Kidney (tissue), 14 donors: Measurements from ENCODE around the gene CARHSP1. TPM values are rescaled to one million over a fixed set of nuclear protein-coding genes. Genes with fewer than 3 reads are reported as not detected.
"Not testable (repeated sequence)": the region's sequence is repeated elsewhere in the genome, so short reads cannot be mapped to it uniquely, and the experiment has no call there.

Experiments
- DNase-seq, 5 donors: peaks; one replicate each; pipeline ENCODE4 v3.0.0-alpha.2; 2013 to 2020
- FAIRE-seq: peaks from 2 replicates; lab custom pipeline; 2012; peaks lifted over from hg19 to GRCh38; lab: Jason Lieb, UNC
- H3K27ac ChIP-seq, 2 donors: one replicate each; pipeline ENCODE4 v1.7.0; 2013; ENCODE audit warnings: low read depth in 2 of 2, low read length in 2 of 2, inconsistent platforms in 1 of 2
- H3K27me3 ChIP-seq: one replicate; pipeline ENCODE4 v1.7.1; 2013; ENCODE audit warnings: low read length, inconsistent platforms; ENCODE audit not compliant: control insufficient read depth, insufficient read depth
- H3K36me3 ChIP-seq, 3 donors: one replicate each; pipeline versions ENCODE4 v1.7.0 to v1.7.1; 2013; ENCODE audit warnings: low read length in 3 of 3, control low read depth in 1 of 3, inconsistent platforms in 1 of 3; ENCODE audit not compliant: insufficient read depth in 3 of 3, control insufficient read depth in 2 of 3
- H3K4me1 ChIP-seq, 3 donors: one replicate each; pipeline versions ENCODE4 v1.7.0 to v1.7.1; 2013; ENCODE audit warnings: low read length in 3 of 3, inconsistent platforms in 1 of 3, low read depth in 1 of 3; ENCODE audit not compliant: control insufficient read depth in 2 of 3, insufficient read depth in 2 of 3
- H3K4me3 ChIP-seq, 3 donors: one replicate each; pipeline versions ENCODE4 v1.7.0 to v1.8.1; 2013; ENCODE audit warnings: low read length in 3 of 3, control low read depth in 1 of 3, inconsistent platforms in 1 of 3
- H3K9ac ChIP-seq, 3 donors: one replicate each; pipeline versions ENCODE4 v1.7.0 to v1.7.1; 2013; ENCODE audit warnings: low read length in 3 of 3, control low read depth in 1 of 3, inconsistent platforms in 1 of 3
- H3K9me3 ChIP-seq, 3 donors: one replicate each; pipeline versions ENCODE4 v1.7.0 to v1.7.1; 2013; ENCODE audit warnings: low read length in 3 of 3, control low read depth in 1 of 3, inconsistent platforms in 1 of 3; ENCODE audit not compliant: control insufficient read depth in 2 of 3, insufficient read depth in 1 of 3
- intact Hi-C: fragments of 100-400 bp; cut with DNase I; formaldehyde crosslinking; loops from one replicate; pipeline ENCODE4 v1.11.1; 2022
- polyA plus RNA-seq: library from polyadenylated mRNA; stranded (reverse); fragments of 350-450 nt; fragmentation: Illumina TruSeq; extraction: RNeasy Lipid Tissue Mini Kit (QIAGEN cat#74804); gene quantifications from one replicate; pipeline ENCODE4 v1.2.3, GENCODE V29; 2014; ENCODE audit warnings: low read depth, low replicate concordance; ENCODE audit not compliant: insufficient read depth
- total RNA-seq: library from RNA; stranded (reverse); fragmentation: NEBNext Ultra II Directional; extraction: Animal tissue kit (Norgen Biotek cat#: 25700); gene quantifications from one replicate; pipeline ENCODE4 v1.2.1, GENCODE V29; 2021
- TF ChIP-seq, protein P1 (sequence below): IDR thresholded peaks from 3 replicates; pipeline ENCODE4 v1.5.1; 2012; ENCODE audit warnings: mild to moderate bottlenecking, moderate library complexity, borderline replicate concordance; ENCODE audit not compliant: insufficient read depth; ENCODE audit errors: extremely low read depth
- donor health status: control.
- donor health status: control.
- donor health status: control.
- donor health status: control.
- donor health status: control.
- donor health status: DM: yes; HTN: yes; CAD: no.
- donor health status: Normal renal cell carcinoma (clear cell type).

Gene CARHSP1
- total and polyA plus RNA-seq, 2 donors from 2014 or later, result 130 to 134 TPM

DNA sequence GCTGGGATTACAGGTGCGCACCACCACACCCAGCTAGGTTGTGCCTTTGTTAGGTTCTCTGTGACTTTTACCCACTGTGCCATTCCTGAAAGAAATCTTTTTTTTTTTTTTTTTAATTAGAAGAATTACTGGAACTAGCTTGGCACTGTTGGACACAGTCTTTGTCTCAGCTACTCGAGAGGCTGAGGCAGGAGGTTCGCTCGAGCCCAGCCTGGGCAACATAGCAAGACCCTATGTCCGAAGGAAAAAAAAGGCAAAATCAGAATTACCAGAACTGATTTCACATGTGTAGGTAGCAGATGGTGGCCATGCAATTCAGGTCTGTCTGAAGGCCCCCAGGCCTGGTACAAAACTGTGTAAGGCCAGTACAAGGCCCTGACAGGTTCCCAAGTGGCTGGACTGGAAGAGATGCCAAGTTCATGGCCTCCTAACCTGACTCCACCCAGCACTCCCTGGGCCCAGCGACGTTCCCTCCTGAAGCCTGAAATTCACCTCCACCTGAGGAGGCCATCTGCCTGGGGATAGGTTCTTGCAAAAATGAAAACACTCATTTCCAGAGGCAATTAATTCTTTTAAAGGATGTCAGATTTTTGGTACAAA lies 23.0 kb downstream of the CARHSP1 start:
- no peak overlapping the region for H3K9ac ChIP-seq
- DNase-seq (peak in 1 of 5 donors; percentile 7), FAIRE-seq (no peak)
- intact Hi-C loops, result no loop called here
- H3K4me3 ChIP-seq, result no peak overlapping the region
- H3K27me3 ChIP-seq, result no peaks in the 10 kb centered on the region
- peaks cover 4 to 14% (median 8%) of the 10 kb centered on the region in 3 donors for H3K36me3 ChIP-seq
- peaks cover 0 to 6% (median 5%) of the 10 kb centered on the region in 3 donors for H3K4me1 ChIP-seq
- H3K9me3 ChIP-seq, result no peaks in the 10 kb centered on the region
- TF ChIP-seq, protein P1, sequence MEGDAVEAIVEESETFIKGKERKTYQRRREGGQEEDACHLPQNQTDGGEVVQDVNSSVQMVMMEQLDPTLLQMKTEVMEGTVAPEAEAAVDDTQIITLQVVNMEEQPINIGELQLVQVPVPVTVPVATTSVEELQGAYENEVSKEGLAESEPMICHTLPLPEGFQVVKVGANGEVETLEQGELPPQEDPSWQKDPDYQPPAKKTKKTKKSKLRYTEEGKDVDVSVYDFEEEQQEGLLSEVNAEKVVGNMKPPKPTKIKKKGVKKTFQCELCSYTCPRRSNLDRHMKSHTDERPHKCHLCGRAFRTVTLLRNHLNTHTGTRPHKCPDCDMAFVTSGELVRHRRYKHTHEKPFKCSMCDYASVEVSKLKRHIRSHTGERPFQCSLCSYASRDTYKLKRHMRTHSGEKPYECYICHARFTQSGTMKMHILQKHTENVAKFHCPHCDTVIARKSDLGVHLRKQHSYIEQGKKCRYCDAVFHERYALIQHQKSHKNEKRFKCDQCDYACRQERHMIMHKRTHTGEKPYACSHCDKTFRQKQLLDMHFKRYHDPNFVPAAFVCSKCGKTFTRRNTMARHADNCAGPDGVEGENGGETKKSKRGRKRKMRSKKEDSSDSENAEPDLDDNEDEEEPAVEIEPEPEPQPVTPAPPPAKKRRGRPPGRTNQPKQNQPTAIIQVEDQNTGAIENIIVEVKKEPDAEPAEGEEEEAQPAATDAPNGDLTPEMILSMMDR, result no peak
- H3K27ac ChIP-seq, result no peak overlapping the region

DNA sequence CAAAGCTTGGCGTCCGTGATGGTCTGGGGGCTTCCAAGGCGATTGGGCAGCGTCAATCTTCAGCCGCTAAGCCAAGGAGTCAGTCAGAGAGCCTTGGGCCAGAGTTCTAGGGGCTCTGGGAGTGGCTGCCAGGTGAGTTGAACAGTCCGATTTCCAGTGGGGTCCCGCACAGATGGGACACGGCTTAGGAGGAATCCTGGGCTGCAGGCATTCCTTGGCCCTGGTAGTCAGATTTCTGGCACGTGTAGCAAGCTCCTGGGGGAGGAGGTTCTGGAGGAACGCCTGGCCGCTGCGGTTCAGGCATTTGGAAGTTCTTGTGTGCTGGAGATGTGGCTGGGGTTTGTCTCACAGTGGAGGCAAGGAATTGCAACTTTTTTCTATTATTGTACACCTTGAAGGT lies 25.5 kb downstream of the CARHSP1 start:
- H3K4me3 ChIP-seq, DNase-seq, H3K27ac ChIP-seq, H3K36me3 ChIP-seq, H3K9ac ChIP-seq, H3K9me3 ChIP-seq, H3K27me3 ChIP-seq, intact Hi-C loops, FAIRE-seq, H3K4me1 ChIP-seq: not testable (repeated sequence)

DNA sequence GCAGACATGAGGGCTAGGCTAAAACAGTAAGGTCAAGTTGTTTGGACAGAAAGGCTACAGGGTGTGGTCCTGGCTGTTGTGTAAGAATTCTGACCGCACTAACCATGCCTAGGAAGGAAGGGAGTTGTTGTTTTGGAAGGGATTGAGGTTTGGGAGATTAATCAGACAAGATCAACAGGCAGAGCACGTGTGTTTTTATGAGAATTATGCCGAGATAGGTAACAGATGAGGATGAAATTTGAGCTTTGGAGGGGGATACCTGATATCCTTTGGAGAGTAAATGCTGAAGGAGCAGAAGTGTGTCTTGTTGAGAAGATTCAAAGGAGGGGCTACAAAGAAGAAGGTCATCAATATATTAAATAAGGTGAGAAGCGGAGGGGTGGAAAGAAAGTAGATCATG lies 26.8 kb downstream of the CARHSP1 start:
- DNase-seq, H3K27me3 ChIP-seq, FAIRE-seq, H3K4me3 ChIP-seq, H3K4me1 ChIP-seq, H3K9me3 ChIP-seq, intact Hi-C loops, H3K36me3 ChIP-seq, H3K27ac ChIP-seq, H3K9ac ChIP-seq: not testable (repeated sequence)

DNA sequence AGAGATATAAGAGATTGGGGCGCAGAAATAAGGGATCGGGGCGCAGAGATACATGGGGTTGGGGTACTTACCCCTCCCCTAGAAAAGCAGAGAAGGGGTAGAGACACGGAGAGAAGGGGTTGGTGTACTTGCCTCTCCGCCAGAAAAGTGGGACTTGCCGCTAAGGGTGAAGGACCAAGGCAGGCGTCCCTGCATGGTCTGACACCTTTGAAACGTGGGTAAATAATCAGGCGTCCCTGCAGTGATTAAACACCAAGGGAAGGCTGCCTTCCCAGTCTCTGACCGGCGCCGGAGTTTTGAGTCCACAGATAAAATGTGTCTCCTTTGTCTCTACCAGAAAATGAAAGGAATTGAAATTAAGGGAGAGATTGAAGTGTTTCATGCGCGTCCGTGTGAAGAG lies 31.2 kb downstream of the CARHSP1 start:
- H3K9me3 ChIP-seq, DNase-seq, H3K36me3 ChIP-seq, FAIRE-seq, H3K4me1 ChIP-seq, intact Hi-C loops, H3K27ac ChIP-seq, H3K27me3 ChIP-seq, H3K9ac ChIP-seq, H3K4me3 ChIP-seq: not testable (repeated sequence)

DNA sequence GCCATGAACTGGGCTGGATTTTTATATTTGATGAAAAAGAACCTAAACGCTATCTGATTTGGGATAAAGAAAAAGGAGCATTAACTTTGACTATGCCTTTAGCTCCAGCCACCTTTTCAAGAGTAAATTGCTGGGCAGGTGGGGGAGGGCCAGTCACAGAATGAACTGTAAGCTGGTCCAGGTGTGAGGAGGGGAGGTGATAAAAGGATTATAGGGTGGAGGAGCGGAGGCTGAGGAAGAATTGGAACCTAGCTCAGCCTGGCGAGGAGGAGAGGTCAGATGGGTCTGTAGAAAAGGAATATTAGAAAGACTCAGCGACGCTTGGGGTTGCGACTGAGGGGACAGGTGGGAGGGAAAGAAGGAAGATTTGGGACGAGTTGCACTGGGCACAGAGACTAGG lies 32.0 kb downstream of the CARHSP1 start:
- H3K27me3 ChIP-seq, H3K36me3 ChIP-seq, intact Hi-C loops, H3K4me1 ChIP-seq, DNase-seq, FAIRE-seq, H3K9me3 ChIP-seq, H3K9ac ChIP-seq, H3K27ac ChIP-seq, H3K4me3 ChIP-seq: not testable (repeated sequence)
